ENCODE measurements around the gene TEF.

TEF gene
- 1.0 to 19.4 (median 14.1) reads per million in 17 experiments for total RNA-seq

GRCh38 chr22:41381329-41382097 is at the start of gene TEF:
TEF (plus strand) TSS chr22:41381942; CDS start chr22:41382045, 103 bp downstream.
- peak; percentile 98 to 99 (median 99) for DNase-seq

- no peak for DNase-seq
Measured at GRCh38 chr22:41332217-41332939, 49.4 kb upstream of the TEF start.

GRCh38 chr22:41333806-41334205 is 47.9 kb upstream of the TEF start:
- DNase-seq: no peak

GRCh38 chr22:41334215-41334614 is 47.5 kb upstream of the TEF start:
- no peak for DNase-seq

GRCh38 chr22:41334951-41335635 is 46.6 kb upstream of the TEF start:
- peak in 2 of 4 experiments; percentile 3 to 13 for DNase-seq

GRCh38 chr22:41338614-41339212 is 43.0 kb upstream of the TEF start:
- DNase-seq: no peak

- no peak for DNase-seq
Measured at GRCh38 chr22:41339823-41340222, 41.9 kb upstream of the TEF start.

- DNase-seq: no peak
Measured at GRCh38 chr22:41340357-41340756, 41.4 kb upstream of the TEF start.

GRCh38 chr22:41341012-41341411 is 40.7 kb upstream of the TEF start:
- no peak for DNase-seq

GRCh38 chr22:41341990-41342389 is 39.8 kb upstream of the TEF start:
- DNase-seq: no peak

- DNase-seq: no peak
Measured at GRCh38 chr22:41343300-41343699, 38.4 kb upstream of the TEF start.

- DNase-seq: no peak
Measured at GRCh38 chr22:41343717-41344116, 38.0 kb upstream of the TEF start.

GRCh38 chr22:41344189-41344788 is 37.5 kb upstream of the TEF start:
- no peak for DNase-seq

- DNase-seq: no peak
Measured at GRCh38 chr22:41345807-41346335, 35.9 kb upstream of the TEF start.

- no peak for DNase-seq
Measured at GRCh38 chr22:41347066-41347859, 34.5 kb upstream of the TEF start.

- DNase-seq: no peak
Measured at GRCh38 chr22:41348964-41349484, 32.7 kb upstream of the TEF start.

- DNase-seq: no peak
Measured at GRCh38 chr22:41350087-41350486, 31.7 kb upstream of the TEF start.

- no peak for DNase-seq
Measured at GRCh38 chr22:41351011-41351410, 30.7 kb upstream of the TEF start.

- DNase-seq: peak in 3 of 4 experiments; percentile 15 to 42 (median 17)
Measured at GRCh38 chr22:41352058-41352457, 29.7 kb upstream of the TEF start.

GRCh38 chr22:41353862-41354575 is 27.7 kb upstream of the TEF start:
- DNase-seq: peak; percentile 28 to 71 (median 60)

Measured in suppressor macrophage (primary cell).